H4 (cell line): ENCODE data around the gene GALNT17. TPM values are rescaled to one million over a fixed set of nuclear protein-coding genes. Genes with fewer than 3 reads are reported as not detected.
A peak's percentile ranks its signal among the peaks of the same experiment; 100 is the strongest.
"Not testable (repeated sequence)": the region's sequence is repeated elsewhere in the genome, so short reads cannot be mapped to it uniquely, and the experiment has no call there.

Experiments
- DNase-seq: peaks from one replicate; pipeline ENCODE4 v3.0.0-alpha.2; 2015; ENCODE audit warnings: low spot score
- total RNA-seq: library from RNA; depleted of rRNA; stranded (reverse); fragments of >200 nt; shearing (Covaris generic); gene quantifications from 2 replicates; pipeline ENCODE4 v1.2.3, GENCODE V29; 2014

Gene GALNT17
- total RNA-seq, 1 experiment from 2014 or later, result 0.70 TPM

DNA sequence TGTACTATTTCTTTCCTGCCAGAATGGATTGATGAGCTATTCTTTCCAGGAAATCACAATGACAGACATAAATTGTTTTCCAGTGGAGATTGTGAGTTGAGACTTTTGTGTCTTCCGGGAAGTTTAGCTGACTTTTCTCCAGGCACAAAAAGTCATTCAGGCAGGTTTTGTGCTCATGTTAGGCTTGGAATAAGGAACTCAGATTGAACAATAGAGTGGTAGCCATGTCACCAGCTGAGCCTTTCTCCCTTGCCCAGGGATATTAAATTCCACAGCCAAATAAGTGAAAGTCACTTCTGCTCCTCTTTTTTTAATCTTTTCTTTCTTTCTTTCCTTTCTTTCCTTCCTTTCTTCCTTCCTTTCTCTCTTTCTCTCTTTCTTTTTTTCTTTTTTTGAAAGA, 559.6 kb downstream of the GALNT17 start:
- no peak for DNase-seq

- no peak for DNase-seq
Observed at GRCh38 chr7:71694665-71695064, 562.7 kb downstream of the GALNT17 start.

GRCh38 chr7:71695186-71695585, 563.2 kb downstream of the GALNT17 start:
- DNase-seq, result no peak

DNA sequence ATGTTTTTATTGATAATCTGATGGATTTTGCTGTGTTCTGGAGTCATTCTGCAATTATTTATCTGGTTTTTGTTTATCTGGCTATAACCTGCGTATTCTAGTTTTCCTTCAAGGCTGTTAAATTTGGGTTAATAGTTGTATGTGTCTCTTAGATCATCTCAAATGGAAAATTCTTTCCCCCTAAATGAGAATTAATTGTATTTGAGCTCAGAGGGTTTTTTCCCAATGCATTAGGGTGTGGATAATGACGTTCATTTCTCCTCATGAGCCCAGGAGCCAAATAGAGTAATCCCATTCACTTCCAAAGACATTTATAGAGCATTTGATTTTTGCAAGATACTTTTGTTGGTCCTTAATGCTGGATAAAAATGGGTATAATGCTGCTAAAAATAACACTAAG, 564.6 kb downstream of the GALNT17 start:
- DNase-seq, result no peak

- DNase-seq, result no peak
Observed at GRCh38 chr7:71697400-71697799, 565.5 kb downstream of the GALNT17 start.

- DNase-seq, result no peak
Observed at GRCh38 chr7:71705217-71705616, 573.3 kb downstream of the GALNT17 start.

DNA sequence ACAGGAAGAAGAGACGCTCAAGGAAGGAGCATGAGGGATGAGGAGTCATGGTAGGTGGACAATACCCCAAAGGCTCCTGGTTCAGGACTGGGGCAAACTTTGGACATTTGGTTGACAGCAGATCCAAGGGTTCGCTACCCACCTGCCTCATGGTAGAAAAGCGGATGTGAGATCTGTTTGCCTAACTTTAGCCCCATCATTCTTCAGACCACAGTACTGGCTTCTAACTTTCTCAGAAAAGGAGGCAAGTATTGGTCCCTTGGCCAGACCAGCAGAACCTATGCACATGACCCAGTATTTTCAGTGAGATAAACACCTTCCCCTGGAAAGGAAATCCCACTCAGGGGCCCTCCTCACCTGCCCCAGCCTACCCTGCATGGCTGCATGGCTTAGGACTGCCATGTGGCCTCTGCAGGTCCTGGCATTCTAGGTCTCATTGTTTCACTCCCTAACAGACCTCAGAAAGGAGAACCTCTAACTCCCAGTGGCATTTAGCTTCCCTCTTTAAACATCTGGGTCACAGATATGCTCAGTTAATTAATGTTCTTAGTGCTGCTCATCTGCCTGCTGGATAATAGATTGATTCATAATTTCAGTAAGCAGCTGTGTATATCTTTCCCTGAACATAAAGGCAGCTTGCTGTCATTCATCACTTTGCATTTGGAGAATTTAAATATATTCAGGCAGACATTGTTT, 574.1 kb downstream of the GALNT17 start:
- no peak for DNase-seq

DNA sequence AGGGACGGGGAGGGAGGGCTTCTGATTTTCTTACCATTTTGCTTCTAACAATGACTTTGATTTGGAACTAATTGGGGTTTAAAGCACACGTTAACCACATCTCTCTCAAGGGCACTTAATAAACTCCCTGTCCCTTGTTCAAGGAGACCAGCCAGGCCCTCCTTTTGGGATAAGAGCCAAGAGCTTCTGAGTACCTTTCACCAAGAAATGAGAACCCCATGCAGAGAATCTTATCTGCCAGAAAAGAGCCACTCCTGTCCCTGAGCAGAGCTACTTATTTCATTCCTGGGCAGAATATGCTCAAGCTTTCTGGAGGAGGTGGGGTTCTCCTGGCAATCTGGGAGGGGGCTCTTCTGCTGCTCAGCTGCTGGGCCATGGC, 574.6 kb downstream of the GALNT17 start:
- no peak for DNase-seq

GRCh38 chr7:71707041-71707440, 575.1 kb downstream of the GALNT17 start:
- DNase-seq, result no peak

GRCh38 chr7:71708710-71709109, 576.8 kb downstream of the GALNT17 start:
- DNase-seq, result no peak

GRCh38 chr7:71710442-71710841, 578.5 kb downstream of the GALNT17 start:
- DNase-seq, result no peak

- no peak for DNase-seq
Observed at GRCh38 chr7:71712653-71713180, 580.8 kb downstream of the GALNT17 start.

- DNase-seq, result no peak
Observed at GRCh38 chr7:71716690-71717089, 584.7 kb downstream of the GALNT17 start.

DNA sequence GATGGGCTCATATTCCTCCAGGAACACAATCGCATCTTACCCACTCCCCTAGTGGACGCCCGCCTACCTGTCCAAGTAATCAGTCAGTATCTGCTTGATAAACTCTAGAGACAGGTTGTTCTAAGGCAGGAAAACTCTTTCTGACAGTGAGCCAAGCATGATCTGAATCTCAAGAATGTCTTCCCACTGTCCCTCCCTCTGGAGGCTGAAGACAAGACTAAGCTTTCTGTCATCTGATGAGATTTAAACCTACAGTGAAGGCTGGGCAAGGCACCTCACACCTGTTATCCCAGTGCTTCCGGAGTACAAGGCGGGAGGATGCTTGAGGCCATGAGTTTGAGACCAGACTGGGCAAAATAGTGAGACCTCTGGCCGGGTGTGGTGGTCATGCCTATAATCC, 586.6 kb downstream of the GALNT17 start:
- no peak for DNase-seq

- no peak for DNase-seq
Observed at GRCh38 chr7:71721742-71722141, 589.8 kb downstream of the GALNT17 start.

DNA sequence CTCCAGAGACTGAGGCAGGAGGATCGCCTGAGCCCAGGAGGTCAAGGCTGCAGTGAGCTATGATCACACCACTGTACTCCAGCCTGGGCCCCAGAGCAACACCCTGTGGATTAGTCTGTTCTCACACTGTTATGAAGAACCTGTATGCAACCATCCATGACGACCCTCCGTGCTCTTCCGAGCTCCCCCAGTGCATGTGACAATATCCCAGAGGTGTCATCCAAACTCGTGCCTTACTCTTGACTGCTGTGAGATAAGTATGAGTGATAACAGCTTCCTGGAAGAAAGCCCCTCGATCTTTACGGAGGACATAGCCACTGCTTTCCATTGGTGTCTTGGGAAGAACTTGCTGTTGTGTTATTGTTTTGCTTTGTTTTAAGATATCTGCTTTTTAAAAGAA, 591.9 kb downstream of the GALNT17 start:
- DNase-seq, result no peak

GRCh38 chr7:71727347-71727746, 595.4 kb downstream of the GALNT17 start:
- DNase-seq, result no peak

DNA sequence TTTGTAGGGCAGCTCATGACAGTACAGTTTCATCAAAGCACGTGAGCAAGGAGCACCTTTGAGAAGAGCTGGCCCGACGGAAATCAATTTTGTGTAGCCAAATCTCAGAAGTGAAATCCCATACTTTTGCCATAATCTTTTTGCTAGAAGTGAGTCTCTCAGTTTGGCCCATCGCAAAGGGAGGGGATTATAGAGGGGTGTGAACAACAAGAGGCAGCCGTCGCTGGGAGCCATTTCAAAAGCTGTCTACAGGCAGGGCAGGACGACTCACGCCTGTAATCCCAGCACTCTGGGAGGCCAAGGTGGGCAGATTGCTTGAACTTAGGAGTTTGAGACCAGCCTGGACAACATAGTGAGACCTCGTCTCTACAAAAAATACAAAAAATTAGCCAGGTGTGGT, 599.8 kb downstream of the GALNT17 start:
- DNase-seq, result no peak

- DNase-seq, result peak; percentile 71
Observed at GRCh38 chr7:71733107-71733870, 601.3 kb downstream of the GALNT17 start.

DNA sequence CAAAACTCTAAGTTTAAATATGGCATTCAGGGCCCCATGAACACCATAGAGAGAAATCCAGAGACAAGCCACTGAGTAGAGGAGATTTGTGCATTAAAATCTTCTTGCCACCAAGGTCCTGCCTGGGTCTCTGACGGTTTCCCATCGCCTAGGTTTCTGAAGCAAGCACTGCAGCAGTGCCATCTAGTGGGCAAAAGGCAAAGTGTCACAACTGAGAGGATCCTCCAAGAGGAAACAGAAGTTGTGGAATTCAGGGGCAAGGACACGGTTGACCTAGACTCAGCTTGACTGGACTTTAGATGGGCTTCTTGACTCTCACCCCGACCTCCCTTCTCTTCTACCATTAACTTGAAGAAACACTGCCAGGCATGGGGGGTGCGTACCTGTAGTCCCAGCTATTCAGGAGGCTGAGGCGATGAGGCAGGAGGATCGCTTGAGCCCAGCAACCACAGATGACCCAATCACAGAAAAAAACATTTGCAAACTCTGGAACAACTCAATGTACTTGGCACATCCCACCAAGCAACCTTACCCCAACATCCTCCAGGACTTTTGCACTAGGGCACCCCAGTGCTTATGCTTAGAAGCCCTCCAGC, 604.1 kb downstream of the GALNT17 start:
- peak; percentile 77 for DNase-seq

- DNase-seq, result not testable (repeated sequence)
Observed at GRCh38 chr7:71737931-71738540, 606.1 kb downstream of the GALNT17 start.

- DNase-seq, result no peak
Observed at GRCh38 chr7:71739520-71740173, 607.7 kb downstream of the GALNT17 start.
